ENCODE measurements around the gene COL27A1.
"Not testable (repeated sequence)": the region's sequence is repeated elsewhere in the genome, so short reads cannot be mapped to it uniquely, and the experiment has no call there.

COL27A1 gene

DNA sequence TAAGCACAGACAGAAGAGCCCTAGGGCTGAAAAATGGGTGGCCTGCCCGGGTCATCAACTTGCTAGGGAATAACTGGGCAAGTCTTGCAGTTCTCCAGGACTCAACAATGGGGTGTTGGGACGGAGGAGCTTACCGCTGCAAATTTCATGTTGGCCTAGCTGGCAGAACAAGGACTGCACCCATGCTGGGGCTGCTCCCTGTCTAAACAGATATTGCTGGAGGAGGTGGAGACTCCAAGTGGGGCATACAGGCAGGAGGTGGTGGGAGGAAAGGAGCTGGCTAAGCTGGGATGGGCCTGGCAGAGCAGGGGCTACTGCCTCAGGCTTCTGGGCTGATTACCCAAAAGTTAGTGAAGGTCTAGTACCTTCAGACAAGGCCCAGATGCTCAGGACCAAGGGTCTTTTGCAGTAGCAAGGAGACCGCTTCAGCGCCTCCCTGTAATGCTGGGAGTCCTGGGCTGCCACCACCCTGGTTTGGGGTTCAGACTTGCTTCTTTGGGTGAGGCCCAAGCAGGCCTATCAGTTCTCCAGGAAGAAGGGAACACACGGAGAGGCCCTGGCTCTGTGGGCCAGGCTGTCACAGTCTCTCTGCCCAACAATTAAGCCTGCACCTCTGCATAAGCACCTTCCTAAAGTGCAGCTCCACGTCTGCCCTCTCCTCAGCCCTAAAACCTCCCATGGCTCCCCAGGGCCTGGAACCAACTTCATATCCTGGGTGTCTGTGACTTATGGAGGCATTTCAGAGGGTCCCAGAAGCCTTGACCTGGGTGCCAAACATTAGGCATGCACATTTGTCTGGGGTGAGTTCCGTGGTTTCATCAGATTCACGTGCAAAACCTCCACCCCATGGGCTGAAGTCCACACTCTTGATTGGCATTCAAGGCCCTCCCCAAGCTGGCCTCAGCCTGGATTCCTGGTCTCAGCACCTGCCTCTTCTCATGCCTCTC, 32.0 kb upstream of the COL27A1 start:
- no peak for DNase-seq (ENCODE audit: low read depth)

DNA sequence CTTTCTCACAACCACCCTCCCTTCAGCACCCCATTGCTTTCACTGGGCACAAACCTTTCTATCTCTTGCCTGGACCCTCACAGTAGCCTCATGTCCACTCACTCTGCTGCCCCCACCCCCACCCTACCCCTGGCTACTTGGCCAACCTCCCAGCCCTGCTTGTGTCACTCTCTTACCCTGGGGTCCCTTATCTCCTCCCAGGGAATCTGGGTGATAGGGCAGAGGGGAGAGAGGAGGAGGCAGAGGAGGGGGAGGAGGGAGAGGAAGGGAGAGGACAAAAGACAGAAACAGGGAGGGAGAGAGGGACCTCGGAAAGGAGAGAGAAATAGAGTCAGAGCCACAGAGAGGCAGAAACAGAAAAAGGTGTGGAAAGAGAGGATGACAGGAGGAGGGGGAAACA, 31.2 kb upstream of the COL27A1 start:
- DNase-seq (ENCODE audit: low read depth) = no peak

DNA sequence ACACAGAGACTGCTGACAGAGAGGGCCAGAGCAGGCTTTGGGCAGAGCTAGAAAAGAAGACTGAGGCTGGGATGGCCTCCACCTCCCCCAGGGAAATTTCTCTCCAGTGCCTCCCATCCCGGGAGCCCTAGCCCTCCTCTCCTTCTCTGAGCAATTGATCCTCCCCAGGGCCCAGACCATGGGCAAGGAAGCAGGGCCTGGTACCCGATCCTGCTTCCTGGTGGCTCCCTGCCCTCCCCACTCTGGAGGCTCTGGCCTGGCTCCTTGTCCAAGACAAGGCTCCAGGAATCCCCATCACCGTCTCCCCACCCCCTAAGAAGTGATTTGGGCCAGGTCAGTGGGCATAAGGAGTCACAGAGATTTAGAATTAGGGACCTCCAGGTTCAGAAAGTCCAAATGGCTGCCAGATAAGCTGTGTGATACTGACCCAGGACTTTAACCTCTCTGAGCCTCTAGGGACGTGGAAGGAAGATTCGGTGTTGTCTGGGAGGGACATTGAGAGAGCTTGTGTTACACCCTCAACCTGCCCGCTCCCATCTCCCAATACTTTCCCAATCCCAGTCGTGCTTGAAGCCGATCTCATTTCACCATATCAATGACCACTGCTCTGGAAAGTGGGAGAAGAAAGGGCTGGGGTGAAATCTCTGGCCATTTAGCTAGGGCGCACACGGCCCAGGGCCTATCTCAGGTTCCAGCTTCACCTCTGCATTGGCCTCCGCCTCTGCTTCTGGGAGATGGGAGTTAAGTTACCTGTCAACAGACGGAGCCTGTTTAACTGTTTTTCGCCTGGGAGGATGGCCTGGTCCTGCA, 30.5 kb upstream of the COL27A1 start:
- DNase-seq (ENCODE audit: low read depth) = no peak

DNA sequence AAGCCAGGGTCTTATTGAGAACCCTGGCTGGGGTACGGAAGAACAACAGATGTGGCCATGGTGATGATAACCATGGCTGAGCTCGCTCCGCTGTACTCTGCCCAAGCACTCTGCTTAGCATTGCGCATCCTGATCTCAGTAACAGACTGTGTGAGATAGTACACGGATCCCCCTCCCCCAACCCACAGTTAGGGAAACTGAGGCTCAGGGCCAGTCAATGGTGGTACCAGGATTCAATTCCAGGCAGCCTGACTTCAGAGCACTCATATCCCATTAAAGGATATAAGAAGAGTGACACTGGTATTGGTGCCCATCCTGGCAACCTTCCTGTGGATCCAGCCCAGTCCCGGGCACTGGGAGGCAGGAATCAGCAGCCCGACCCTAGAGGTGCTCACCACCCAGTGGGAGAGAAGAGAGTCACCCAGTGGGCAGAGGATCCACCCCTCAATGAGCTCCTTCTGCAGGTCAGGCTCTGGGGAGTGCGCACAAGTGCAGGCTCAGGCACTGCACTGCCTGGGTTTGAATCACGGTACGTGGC, 29.8 kb upstream of the COL27A1 start:
- DNase-seq (ENCODE audit: low read depth) = no peak

DNA sequence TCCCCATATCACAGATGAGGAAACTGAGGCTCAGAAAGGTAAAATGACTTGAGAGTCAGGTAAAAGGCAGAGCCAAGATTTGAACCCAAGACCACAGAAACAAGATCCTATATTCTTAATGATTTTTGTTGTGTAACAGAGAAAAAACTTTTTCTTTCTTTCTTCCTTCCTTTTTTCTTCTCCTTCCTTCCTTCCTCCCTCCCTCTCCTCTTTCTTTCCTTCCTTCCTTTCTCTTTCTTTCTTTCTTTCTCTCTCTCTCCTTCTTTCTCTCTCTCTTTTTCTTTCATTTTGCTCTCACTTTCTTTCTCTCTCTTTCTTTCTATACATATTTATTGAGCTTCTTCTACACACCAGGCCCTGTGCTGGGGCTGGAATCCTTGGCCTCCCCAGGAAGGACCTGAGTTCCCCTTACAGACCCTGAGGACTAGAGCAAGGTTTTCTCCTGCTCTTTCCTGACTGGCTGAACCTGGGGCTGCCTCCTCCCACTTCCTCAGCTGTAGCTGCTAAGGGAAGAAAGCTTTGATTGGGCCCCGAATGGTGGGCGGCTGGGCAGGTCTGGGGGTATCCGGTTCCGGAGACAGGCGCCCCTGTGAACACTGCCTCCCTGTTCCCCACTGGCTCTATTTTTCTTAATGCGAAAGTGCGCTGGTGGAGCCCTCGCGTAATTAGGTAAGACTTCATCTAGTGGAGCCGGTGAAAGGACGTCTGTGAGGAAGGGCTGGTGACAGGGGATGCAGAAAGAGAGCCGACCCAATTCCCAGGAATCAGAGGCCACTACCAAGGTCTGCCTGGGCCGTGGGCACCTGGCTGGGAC, 28.9 kb upstream of the COL27A1 start:
- no peak for DNase-seq (ENCODE audit: low read depth)

GRCh38 chr9:114128759-114129158, 26.6 kb upstream of the COL27A1 start:
- DNase-seq (ENCODE audit: low read depth) = not testable (repeated sequence)

- no peak for DNase-seq (ENCODE audit: low read depth)
Measured at GRCh38 chr9:114130141-114130540, 25.2 kb upstream of the COL27A1 start.

GRCh38 chr9:114130624-114131277, 24.6 kb upstream of the COL27A1 start:
- DNase-seq (ENCODE audit: low read depth) = no peak

DNA sequence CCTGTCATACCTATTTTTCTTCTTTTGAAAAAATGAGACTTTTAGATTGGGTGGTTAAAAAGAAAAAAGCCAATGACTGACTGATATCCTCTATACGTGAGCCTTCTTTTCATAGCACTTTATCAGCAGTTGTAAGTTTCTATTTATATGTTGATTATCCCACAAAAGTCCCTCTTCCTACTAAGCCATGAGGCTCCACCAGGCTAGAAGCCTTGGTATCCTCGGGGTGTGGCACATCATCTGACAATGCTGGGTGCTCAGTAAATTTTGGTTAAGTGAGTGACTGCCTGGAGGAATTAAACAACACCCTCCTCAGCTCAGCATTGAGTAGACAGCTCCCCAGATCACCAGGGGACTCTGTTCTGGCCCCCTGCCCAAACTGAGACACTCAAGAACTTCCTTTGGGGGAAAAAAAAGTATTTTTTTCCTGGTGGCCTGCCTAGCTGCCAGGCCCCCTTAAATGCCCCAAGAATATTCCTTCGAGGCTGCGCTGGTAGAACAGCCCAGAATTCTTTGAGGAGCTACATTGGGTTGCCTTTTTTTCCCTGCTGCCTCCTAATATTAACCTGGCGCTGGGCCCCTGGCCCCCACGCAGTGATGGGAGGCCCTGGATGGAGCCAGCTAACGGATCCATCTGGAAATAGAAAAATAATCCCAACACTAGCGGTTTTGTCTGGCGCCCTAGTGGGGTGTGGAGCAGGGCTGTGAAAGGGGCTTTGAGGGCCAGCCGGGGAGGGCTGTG, 23.4 kb upstream of the COL27A1 start:
- DNase-seq (ENCODE audit: low read depth) = no peak

DNA sequence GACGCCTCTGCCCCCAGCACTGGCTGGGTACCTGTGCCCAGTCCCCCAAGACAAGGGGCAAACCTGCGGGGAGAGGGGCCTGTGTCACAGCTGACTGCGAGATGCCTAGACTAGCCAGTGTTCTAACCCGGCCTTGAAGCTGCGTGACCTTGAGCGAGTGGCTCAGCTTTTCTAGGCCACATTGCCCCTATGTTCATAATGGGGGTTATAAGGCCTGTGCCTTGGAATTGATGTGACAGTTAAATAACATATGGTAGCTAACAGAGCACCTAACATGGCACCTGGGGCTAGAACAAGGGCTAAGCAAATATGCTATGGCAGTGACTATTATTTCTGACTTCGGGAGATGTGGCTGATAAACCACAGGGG, 22.8 kb upstream of the COL27A1 start:
- no peak for DNase-seq (ENCODE audit: low read depth)

- DNase-seq (ENCODE audit: low read depth) = no peak
Measured at GRCh38 chr9:114134827-114135396, 20.4 kb upstream of the COL27A1 start.

- DNase-seq (ENCODE audit: low read depth) = no peak
Measured at GRCh38 chr9:114137831-114138230, 17.5 kb upstream of the COL27A1 start.

GRCh38 chr9:114138552-114138971, 16.8 kb upstream of the COL27A1 start:
- DNase-seq (ENCODE audit: low read depth) = no peak

DNA sequence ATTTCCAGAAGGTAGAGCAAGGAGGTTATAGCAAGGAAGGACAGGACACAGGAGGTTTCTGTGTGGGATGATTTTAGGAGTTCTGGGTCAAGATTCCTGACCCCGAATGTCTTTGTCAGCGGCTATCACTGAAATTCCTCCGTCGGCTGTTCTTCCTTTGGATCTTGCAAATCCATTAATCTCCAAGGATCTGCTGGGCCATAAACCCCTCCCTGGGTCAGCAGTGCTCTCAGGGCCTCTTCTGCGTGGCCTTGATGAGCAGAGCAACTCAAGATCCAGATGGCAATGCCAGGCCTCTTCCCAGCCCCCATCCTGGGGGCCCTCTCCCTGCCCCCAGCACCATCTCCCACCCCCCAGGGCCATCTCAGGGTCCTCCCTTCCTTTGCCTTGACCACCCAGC, 16.3 kb upstream of the COL27A1 start:
- DNase-seq (ENCODE audit: low read depth) = no peak

GRCh38 chr9:114140401-114140800, 14.9 kb upstream of the COL27A1 start:
- DNase-seq (ENCODE audit: low read depth) = no peak

DNA sequence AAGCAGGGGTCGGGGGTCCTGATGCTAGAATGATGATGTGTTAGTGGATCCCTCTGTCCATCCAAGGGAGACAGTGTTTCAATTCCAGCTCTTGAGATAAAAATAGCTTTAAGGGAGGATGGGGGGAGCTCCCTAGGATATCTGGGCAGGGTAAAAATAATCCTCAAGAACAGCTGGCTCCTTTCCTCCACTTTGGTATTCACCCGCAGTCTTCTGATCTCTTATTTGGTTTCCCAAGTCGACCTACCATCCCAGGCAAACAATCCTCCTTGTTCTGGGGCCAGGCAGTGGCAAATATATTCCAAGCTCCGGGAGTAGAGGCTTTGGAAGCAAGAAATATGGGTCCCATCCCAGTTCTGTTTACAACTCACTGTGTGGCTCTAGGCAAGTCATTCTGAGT, 14.5 kb upstream of the COL27A1 start:
- DNase-seq (ENCODE audit: low read depth) = no peak

GRCh38 chr9:114141553-114142402, 13.6 kb upstream of the COL27A1 start:
- DNase-seq (ENCODE audit: low read depth) = no peak

GRCh38 chr9:114143234-114143633, 12.1 kb upstream of the COL27A1 start:
- no peak for DNase-seq (ENCODE audit: low read depth)

DNA sequence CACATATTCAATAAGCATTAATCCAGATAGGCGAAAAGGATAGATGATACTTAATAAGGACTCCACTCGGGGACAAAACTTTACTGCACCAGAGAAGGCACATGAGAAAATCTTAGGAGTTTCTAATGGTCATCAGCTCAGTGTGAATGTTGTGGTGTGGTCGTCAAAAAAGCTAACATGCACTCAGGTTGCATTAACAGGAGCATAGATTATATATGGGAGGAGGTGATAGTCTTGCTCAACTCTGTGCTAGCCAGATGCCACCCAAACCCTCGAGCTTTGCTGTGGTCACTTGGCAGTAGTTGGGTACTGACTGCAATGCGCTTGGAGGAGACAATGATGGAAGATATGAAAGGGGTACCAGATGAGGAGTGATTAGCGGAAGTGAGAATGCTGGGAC, 8.6 kb upstream of the COL27A1 start:
- no peak for DNase-seq (ENCODE audit: low read depth)

Measured in stimulated activated CD8-positive, alpha-beta memory T cell treated with anti-CD3 and anti-CD28 coated beads, Interleukin-12 subunit alpha, Interleukin-12 subunit beta, amount 100 ng/mL, for 4 hours (primary cell).